Stimulated activated CD4-positive, alpha-beta T cell treated with anti-CD3 and anti-CD28 coated beads, Interleukin-2, amount 100 ng/mL, for 4 hours (primary cell): Measurements from ENCODE around the gene PLAAT3.
"Not testable (repeated sequence)": the region's sequence is repeated elsewhere in the genome, so short reads cannot be mapped to it uniquely, and the experiment has no call there.

Experiments used
- DNase-seq: peaks from one replicate; pipeline ENCODE4 v3.0.0-alpha.2; 2020; ENCODE audit warnings: low read depth

The PLAAT3 gene

DNA sequence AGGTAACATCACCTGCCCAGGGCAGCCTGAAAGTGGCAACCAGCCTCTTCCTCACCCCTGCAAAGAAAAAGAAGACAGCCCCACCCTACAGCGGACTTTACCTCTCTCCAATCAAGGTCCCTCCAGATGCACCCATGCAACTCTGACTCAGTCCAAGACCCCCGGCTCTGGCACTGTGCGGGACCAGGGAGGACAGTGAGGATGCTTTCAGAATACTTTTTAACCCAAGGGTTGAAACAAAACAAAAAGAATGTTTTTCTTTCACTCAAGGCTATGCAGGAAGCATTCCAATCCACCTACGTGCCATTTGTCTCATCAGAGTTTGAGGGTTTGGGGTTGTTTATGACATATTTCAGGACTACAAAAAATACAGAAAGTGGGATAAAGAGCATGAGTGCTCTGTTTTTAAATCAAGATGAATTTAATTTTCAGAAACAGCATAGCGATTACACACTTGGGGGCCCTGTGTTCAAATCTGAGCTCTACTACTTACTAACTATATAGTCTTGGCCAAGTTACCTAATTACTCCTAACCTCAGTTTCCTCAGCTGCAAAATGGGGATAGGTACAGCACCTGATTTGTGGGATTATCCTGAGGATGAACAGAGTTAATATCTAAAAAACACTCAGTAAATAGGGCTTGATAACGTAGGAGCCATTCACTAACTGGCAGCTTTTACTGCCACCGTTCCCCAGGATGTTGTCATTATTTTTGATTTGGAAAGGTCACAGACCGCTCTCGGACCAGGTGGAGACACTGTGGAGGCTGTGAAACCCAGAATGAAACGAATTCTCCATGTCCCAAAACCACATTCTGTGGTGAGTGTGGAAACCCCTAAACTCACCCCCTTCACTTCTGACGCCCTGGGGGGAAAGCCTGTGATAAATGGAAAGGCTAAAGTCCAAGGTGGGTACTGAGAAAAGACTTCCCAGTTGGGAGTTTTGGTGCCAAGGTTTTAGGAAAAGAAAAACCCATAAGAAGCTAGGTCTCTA is 5.6 kb downstream of the PLAAT3 start:
- no peak for DNase-seq

DNA sequence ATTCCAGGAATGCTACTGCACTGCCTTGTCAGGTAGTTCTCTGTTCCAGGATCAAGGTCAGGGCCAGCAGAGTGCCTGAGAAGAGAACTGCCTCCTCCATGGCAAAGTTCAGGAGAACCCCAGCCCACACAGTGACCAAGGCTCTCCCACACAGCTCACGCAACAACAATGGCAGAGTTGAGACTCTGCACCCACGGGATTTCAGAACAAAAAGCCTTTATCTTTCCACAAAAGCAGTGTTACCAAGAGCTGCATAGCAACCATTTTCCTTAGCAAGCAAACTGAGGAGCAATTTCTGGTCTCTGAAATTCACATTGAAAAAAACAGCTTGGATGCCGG is 11.1 kb downstream of the PLAAT3 start:
- DNase-seq: no peak

DNA sequence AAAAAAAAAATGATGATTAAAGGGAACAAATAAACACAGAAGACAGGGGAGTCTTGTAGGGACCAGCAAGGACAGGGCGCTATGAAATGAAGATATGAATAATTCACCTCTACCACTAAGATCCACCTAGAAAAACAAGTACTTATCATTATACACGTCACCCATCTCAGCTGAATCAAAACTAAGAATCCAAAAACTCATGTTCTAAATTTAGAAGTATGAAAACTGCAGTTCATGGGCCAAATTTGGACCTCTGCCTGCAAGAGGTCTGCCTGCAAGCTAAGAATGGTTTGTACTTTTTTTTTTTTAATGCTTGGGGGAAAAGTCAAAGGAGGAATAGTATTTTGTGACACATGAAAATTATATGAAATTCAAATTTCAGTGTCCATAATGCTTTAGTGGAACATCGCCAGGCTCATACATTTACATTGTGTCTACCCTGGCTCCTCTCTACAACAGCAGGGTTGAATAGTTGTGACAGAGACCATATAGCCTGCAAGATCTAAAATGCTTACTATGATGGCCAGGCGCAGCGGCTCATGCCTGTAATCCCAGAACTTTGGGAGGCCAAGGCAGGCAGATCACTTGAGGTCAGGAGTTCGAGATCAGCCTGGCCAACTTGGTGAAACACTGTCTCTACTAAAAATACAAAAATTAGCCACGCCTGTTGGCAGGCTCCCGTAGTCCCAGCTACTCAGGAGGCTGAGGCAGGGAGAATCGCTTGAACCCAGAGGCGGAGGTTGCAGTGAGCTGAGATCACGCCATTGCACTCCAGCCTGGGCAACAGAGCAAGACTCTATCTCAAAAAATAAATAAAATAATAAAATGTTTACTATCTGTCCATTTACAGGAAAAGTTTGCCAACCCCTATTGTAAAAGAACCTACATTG is 11.7 kb downstream of the PLAAT3 start:
- not testable (repeated sequence) for DNase-seq

DNA sequence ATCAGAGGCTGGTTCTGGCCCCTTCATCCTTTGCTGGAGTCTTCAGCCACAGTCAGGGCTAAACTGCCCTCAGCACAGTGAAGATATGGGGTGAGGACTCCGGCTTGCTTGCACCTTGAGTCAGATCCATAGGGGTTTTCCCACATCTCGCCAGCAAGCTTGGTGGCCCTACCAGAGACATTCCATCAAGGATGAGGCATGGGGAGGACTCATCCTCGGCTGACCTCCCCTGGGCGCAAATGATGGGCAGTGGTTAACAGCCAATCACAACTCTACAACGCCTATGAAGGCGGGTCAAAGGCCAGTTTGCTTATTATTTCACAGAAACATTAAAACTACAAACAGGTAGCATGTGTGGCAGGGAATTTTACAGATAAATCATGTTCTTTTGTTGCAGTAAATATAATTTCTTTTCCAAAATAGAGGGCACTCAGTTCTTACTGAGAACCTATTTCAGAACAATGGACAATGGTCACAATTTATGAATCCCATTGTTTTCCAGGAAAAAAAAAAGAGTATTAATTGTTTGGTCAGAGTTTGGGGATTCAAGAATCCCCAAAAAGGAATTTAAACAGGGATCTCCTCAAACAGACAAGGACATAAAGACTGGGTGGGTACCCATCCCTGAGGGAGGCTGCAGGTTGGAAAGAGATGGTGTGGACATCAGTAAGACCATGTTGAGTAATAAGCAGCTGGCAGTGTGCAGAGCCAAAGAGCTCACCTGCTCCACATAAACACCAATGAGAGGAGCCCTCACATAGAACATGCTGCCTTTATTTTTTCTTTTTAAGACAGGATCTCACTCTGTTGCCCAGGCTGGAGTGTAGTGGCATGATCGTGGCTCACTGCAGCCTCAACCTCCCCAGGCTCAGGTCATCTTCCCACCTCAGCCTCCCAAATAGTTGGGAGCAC is 14.8 kb downstream of the PLAAT3 start:
- DNase-seq: no peak

DNA sequence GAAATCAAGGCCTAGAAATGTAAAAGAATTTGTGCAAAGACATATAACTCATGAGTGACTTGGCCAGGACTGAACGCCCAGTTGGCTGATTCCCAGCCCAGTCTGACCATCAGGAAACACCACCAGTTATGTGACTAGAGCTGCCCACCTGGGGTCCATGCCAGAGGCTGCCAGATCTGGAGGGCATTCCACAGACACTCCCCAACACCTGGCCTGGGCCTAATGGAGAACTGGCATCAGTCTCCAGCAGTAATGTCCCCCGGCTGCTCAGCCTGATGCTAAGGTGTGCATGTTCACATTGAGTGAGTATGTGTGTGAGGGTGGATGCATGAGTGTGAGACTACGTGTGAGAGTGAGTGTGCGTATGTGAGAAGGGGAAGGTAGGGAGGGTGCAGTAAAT is 15.7 kb downstream of the PLAAT3 start:
- DNase-seq: no peak

DNA sequence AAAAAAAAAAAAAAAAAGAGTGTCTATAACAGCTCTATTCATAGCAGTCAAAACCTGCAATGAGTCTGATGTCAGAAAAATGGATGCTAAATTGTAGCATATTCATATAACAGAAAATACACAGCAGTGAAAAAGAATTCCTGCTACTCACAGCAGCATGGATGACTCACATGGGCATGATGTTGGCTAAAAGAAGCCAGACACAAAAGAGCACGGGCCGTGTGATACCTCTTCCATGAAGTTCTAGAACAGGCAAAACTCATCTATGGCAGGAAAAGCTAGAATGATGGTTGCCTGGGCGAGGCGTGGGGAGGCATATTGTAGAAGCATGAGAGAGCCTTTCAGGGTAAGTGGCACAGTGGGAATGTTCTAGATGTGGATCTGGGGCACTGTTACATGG is 18.9 kb downstream of the PLAAT3 start:
- DNase-seq: no peak

DNA sequence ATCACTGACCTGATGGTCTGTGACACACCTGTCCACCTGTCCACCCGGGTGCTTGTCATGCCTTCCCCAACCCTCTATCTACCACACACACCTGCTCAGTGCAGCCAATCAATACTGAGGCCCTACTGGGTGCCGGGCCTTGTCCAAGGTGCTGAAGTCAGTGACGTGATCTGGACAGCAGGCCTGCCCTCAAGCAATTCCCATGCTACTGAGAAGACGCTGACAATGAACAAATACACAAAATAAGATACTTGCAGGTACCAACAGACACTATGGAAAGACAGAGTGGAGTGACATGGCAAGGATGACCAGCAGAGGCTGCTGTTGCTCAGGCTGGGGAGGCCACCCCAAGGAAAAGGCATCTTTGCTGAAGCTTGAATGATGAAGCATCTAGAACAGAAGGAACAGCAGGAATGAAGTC is 21.2 kb downstream of the PLAAT3 start:
- DNase-seq: no peak

DNA sequence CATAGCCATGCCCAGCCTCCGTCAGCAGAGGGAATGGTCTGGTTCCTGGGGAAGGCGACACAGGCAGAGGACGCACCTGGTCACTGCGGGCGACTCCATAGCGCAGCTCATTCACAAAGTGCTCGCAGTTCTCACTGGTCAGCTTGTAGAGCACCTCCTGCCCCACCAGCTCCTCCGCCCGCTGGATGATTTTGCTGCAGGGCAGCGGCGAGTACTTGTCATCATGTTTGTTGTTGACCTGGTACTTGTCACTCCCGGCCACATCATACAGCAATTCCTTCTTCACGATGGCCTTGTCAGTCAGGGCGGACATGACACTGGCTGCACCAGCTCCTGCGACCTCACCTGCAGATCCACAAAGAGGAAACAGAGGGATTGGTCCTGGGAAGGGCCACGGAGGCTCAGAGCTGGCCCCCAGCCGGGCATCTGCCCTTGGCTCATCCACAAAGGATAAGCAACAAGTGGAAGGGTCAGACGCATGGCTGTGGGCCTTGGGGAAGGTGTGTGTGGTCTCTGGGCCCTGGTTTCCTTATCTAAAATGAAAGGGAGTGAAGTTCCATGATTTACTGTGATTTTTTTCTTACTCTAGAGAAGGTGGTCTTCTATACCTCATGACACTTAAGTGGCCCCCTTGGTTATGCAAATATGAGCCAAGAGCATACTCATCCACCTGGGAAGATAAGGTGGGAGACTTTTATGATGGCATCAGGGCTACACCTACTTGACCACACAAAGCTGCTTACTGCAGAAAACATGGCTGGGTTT is 24.0 kb downstream of the PLAAT3 start:
- no peak for DNase-seq

DNA sequence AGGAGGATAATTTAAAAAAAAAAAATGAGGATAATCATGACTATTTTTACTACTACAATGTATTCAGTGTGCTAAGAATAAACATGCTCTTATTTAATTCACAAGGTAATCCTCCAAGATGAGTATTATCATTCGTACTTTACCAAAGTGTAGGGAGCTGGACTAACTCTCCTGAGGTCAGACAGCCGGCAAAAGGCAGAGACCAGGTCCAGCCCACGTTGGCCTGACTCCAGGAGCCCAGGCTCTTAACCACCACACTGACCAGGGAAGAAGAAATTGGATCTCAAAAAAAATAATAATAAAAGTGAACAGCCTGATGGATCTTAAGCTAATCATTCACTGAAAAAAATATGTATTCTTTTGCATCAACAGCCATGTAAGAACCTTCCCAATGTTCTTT is 25.2 kb downstream of the PLAAT3 start:
- DNase-seq: no peak

DNA sequence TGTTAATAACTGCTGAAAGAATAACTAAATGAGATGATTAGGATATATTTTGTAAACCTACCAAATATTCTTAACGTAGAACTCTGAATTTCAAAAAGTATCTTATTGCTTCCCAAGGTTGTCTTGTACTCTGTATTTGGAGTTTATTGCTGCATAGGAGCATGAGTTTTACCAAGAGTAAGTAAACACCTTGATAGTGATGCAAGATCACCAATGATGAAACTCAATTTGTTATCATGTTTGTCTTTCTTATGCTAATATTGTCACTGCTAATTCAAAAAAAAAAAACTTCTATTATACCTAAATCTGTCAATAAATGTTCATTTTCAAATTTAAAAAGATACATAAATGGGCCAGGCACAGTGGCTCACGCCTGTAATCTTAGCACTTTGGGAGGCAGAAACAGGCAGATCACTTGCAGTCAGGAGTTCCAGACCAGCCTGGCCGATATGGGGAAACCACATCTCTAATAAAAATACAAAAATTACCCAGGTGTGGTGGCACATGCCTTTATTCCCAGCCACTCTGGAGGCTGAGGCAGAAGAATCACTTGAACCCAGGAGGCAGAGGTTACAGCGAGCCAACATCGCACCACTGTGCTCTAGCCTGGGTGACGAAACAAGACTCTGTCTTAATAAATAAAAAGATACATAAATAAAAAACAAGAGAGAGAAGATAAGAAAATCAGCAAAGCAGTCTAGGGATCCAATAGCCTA is 27.6 kb downstream of the PLAAT3 start:
- no peak for DNase-seq

DNA sequence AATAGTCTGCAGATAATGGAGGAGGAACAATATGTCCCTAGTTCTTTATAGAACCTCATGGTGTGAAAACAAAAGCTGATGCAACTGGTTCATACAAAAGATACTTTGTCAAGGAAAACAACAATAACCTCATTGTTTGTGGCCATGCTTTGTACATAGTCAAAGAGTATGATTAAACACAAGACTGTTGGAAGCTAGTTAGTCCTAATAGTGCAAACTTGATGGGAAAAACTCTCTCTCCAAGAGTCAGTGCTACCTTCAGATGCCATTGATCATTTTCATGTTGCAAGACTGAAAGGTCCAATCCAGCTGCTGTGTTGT is 30.9 kb downstream of the PLAAT3 start:
- DNase-seq: no peak

DNA sequence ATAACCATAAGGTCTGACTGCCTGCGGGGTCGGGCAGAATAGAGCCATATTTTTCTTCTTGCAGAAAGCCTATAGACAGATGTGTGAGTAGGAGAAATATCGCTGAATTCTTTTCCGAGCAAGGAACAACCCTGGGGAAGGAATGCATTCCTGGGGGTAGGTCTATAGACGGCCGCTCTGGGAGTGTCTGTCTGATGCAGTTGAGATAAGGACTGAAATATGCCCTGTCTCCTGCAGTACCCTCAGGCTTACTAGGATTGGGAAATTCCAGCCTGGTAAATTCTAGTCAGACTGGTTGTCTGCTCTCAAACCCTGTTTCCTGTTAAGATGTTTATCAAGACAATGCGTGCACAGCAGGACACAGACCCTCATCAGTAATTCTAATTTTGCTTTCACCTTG is 33.0 kb downstream of the PLAAT3 start:
- DNase-seq: not testable (repeated sequence)

DNA sequence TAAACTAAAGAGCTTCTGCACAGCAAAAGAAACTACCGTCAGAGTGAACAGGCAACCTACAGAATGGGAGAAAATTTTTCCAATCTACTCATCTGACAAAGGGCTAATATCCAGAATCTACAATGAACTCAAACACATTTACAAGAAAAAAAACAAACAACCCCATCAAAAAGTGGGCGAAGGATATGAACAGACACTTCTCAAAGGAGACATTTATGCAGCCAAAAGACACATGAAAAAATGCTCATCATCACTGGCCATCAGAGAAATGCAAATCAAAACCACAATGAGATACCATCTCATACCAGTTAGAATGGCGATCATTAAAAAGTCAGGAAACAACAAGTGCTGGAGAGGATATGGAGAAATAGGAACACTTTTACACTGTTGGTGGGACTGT is 35.4 kb downstream of the PLAAT3 start:
- DNase-seq: not testable (repeated sequence)

DNA sequence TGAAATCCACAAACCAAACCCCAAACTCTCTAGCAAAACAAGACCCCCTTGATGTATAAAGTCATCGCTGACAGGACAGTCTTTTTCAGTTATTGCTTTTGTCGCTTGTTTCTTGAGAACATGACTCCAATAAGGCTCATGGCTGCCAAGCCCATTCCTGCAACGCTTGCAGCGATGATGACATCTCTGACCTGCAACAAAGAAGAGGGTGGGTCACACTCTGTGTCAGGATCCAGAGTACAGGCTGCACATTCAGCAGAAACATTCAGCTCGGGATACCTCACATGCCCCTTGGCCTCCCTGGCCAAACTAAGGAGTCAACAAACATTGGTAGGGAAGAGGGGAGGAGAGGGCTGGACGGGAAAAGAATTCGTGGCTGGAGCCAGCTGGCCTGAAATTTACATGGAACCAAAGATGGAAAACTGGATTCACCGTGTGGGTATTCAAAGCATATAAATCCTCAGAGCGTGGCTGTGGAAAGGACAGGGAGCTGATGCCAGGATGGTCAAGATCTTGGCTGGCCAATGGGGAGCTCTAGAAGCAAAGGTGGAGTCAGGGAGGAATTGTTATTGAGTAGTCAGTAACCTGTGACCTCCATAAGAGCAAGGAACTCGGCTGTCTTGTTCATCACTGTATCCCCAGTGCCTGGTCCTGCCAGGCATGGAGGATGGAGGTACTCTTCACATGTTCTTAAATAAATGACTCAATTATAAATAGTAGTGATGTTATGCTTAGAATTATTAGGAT is 39.2 kb downstream of the PLAAT3 start:
- no peak for DNase-seq

DNA sequence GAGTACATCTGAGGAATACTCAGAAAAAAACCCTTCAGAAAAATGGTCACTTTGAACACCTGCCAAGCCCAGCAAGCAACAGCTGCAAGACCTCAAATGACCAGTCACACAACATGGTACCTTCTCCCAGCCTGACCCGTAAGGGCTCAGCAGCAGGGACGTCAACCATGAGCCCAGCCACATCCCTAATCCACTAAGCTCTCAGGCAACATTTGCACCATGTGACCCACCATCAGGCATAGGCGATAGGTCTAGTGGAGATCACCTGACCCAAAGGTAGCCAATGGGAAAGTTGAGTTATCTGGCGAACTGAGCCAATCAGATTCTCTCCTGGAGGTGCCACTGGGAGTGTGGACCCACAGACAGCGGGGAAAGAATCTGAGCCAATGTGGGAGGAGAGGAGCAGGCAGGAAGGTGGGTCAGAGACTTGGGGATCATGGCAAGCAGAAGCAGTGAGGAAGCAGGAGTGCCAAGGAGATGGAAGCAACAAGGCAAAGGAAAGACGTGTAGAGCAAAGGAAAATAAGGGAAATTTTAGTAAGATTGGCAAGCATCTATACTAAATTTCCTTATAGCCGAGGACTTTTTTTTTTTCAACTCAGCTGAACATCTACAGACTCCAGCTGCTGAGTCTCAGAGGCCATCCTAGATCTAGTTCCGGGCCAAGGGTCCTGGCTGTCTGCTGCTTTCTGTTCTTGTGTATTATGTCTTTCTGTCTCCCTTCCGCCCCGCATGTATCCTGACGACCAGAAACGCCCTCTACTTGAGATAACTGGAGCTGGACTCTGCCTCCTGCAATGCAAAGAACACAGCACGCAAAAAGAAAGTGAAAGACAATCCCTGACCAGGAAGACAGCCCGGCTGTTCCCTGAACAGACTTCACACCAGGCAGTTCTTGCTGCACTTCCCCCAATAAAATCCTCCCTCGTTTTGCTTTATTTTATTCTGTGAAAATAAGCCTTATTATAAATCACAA is 40.1 kb downstream of the PLAAT3 start:
- no peak for DNase-seq

DNA sequence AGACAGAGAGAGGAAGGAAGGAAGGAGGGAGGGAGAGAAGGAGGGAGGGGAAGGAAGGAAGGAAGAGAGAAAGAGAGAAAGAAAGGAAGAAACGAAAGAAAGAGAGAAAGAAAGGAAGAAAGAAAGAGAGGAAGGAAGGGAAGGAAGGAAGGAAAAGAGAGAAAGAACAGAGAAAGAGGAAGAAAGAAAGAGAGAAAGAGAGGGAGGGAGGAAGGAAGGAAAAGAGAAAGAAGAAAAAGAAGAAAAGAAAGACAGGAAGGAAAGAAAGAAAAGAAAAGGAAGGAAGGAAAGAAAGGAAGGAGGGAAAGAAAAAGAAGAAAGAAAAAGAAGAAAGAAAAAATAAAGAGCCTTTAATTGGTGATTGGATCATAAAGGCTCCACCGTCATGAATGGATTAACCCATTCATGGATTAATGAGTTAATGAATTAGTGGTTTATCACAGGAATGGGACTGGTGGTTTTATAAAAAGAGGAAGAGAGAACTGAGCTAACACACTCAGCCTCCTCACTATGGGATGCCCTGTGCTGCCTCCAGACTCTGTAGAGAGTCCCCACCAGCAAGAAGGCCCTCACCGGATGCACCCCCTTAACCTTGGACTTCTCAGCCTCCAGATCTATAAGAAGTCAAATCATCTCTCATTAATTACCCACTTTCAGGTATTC is 42.1 kb downstream of the PLAAT3 start:
- DNase-seq: no peak

DNA sequence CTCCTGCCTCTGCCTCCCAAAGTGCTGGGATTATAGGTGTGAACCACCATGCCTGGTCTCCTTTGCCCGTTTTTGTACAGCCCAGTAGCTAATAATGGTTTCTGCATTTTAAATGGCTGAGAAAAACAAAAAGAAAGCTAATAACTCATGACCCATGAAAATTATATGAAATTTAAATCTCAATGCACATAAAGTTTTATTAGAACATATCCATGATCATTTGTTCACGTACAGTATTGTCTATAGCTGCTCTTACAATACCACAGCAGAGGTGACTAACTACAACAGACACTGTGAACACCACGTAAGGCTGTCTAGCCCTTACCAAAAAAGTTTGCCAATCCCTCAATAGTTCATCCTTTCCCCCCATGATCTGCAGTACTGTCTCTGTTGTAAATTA is 44.7 kb downstream of the PLAAT3 start:
- no peak for DNase-seq
